Panc1 (cell line): Measurements from ENCODE around the gene PALM2AKAP2. TPM values are rescaled to one million over a fixed set of nuclear protein-coding genes. Genes with fewer than 3 reads are reported as not detected.

Experiments used
- ATAC-seq: fragments of 200-7000 bp; cut with Tn5 transposase; 2 replicates; pipeline ENCODE4 v1.9.1; 2020; ENCODE audit warnings: mild to moderate bottlenecking, moderate library complexity
- BruUV-seq: library from RNA; stranded (reverse); fragments of 400-500 nt; replicated peaks from 2 replicates; lab custom pipeline; 2021; lab: Mats Ljungman, UMichigan
- CTCF ChIA-PET: fragments of 300-600 bp; sonication (Branson Sonifier 250); formaldehyde crosslinking; loops from one replicate; lab custom pipeline; 2022; ENCODE audit warnings: antibody characterized with exemption; lab: Charles Lee
- POLR2A ChIA-PET: fragments of 300-600 bp; sonication (Branson Sonifier 250); formaldehyde crosslinking; loops from one replicate; lab custom pipeline; 2022; ENCODE audit warnings: antibody characterized with exemption; lab: Charles Lee
- DNase-seq: peaks from one replicate; pipeline ENCODE4 v3.0.0-alpha.2; 2010; ENCODE audit warnings: low read depth, low spot score
- H3K27ac ChIP-seq: 2 replicates; pipeline ENCODE4 v1.5.1; 2011; ENCODE audit warnings: mild to moderate bottlenecking, low read length, inconsistent platforms
- H3K27me3 ChIP-seq: fragments of 200-500 bp; sonication (Bioruptor generic); 2 replicates; pipeline ENCODE4 v1.6.0; 2014; ENCODE audit warnings: low read length, inconsistent platforms; ENCODE audit not compliant: control insufficient read depth, insufficient read depth
- H3K36me3 ChIP-seq: fragments of 200-500 bp; sonication (Bioruptor generic); 2 replicates; pipeline ENCODE4 v1.5.1; 2014; ENCODE audit warnings: inconsistent platforms, mild to moderate bottlenecking, low read length, moderate library complexity; ENCODE audit not compliant: control insufficient read depth, insufficient read depth
- H3K4me1 ChIP-seq: 2 replicates; pipeline ENCODE4 v1.5.1; 2011; ENCODE audit warnings: inconsistent platforms, mild to moderate bottlenecking, low read length, moderate library complexity; ENCODE audit not compliant: control insufficient read depth, insufficient read depth
- H3K4me3 ChIP-seq, 2 experiments: 2 replicates each; pipeline ENCODE4 v1.5.1; 2011 to 2012; ENCODE audit warnings: low read depth in 2 of 2, low read length in 2 of 2, mild to moderate bottlenecking in 2 of 2, inconsistent platforms in 1 of 2, moderate library complexity in 1 of 2
- H3K9me3 ChIP-seq: fragments of 200-500 bp; sonication (Bioruptor generic); 2 replicates; pipeline ENCODE4 v1.5.1; 2014; ENCODE audit warnings: low read depth, mild to moderate bottlenecking, inconsistent platforms, low read length, moderate library complexity; ENCODE audit not compliant: control insufficient read depth, insufficient read depth
- POLR2AphosphoS5 ChIP-seq: IDR thresholded peaks from 2 replicates; pipeline ENCODE4 v1.6.1; 2012; ENCODE audit warnings: mild to moderate bottlenecking, low read depth, low read length, moderate library complexity
- REST ChIP-seq, 2 experiments: IDR thresholded peaks; 2 replicates each; pipeline ENCODE4 v1.6.1; 2011 to 2012; ENCODE audit warnings: low read depth in 2 of 2, control low read depth in 1 of 2, low read length in 1 of 2, mild to moderate bottlenecking in 1 of 2, moderate library complexity in 1 of 2; ENCODE audit not compliant: insufficient read depth in 1 of 2
- SIN3A ChIP-seq: IDR thresholded peaks from 2 replicates; pipeline ENCODE4 v1.6.1; 2012; ENCODE audit warnings: low read depth, mild to moderate bottlenecking, low read length, moderate library complexity, borderline replicate concordance; ENCODE audit not compliant: insufficient read depth
- TCF7L2 ChIP-seq: IDR thresholded peaks from 2 replicates; pipeline ENCODE4 v1.6.1; 2011; ENCODE audit warnings: mild to moderate bottlenecking, low read depth, low read length, inconsistent platforms
- in situ Hi-C: cut with HindIII; loops from 2 replicates; pipeline ENCODE4 v1.10.0; 2016; ENCODE audit warnings: low sequenced_read_pairs, low pct_unique_long_range_greater_than_20kb
- intact Hi-C: fragments of 100-400 bp; cut with micrococcal nuclease; formaldehyde crosslinking; loops from one replicate; pipeline ENCODE4 v1.10.0; 2022; ENCODE audit not compliant: unreplicated experiment
- total RNA-seq: library from RNA; stranded (reverse); gene quantifications from one replicate; pipeline ENCODE4 v1.2.1, GENCODE V29; 2021; ENCODE audit not compliant: unreplicated experiment
- TF ChIP-seq, protein P1 (sequence below): fragments of 450-650 bp; IDR thresholded peaks from 2 replicates; pipeline ENCODE4 v1.5.1; 2017; ENCODE audit warnings: mild to moderate bottlenecking

PALM2AKAP2 gene
- total RNA-seq, 1 experiment from 2014 or later: 0.44 TPM

- H3K27ac ChIP-seq: no peak overlapping the region
- no peak overlapping the region for H3K4me3 ChIP-seq
- no peaks in the 10 kb centered on the region for H3K27me3 ChIP-seq
- in situ Hi-C loops: no loop called here
- no peaks in the 10 kb centered on the region for H3K9me3 ChIP-seq
- no peaks in the 10 kb centered on the region for H3K36me3 ChIP-seq
- no TSS peak for BruUV-seq
- ChIA-PET POLR2A (no interaction called here), CTCF (no interaction called here)
- no peaks in the 10 kb centered on the region for H3K4me1 ChIP-seq
- TF ChIP-seq SIN3A (no peak), POLR2AphosphoS5 (no peak), TCF7L2 (no peak), REST (IDR thresholded peaks at IDR 0.05; ENCODE audit: insufficient read depth in 1 of 2, low read depth in 2 of 2, low read length in 1 of 2) (no peak)
- TF ChIP-seq, protein P1, sequence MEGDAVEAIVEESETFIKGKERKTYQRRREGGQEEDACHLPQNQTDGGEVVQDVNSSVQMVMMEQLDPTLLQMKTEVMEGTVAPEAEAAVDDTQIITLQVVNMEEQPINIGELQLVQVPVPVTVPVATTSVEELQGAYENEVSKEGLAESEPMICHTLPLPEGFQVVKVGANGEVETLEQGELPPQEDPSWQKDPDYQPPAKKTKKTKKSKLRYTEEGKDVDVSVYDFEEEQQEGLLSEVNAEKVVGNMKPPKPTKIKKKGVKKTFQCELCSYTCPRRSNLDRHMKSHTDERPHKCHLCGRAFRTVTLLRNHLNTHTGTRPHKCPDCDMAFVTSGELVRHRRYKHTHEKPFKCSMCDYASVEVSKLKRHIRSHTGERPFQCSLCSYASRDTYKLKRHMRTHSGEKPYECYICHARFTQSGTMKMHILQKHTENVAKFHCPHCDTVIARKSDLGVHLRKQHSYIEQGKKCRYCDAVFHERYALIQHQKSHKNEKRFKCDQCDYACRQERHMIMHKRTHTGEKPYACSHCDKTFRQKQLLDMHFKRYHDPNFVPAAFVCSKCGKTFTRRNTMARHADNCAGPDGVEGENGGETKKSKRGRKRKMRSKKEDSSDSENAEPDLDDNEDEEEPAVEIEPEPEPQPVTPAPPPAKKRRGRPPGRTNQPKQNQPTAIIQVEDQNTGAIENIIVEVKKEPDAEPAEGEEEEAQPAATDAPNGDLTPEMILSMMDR: no peak
- ATAC-seq: no peak
- no peak for DNase-seq
- intact Hi-C loops: no loop called here
Measured at GRCh38 chr9:109813303-109813702, 33.3 kb downstream of the PALM2AKAP2 start.

GRCh38 chr9:109813829-109814228 is 33.8 kb downstream of the PALM2AKAP2 start:
- Histone ChIP-seq H3K36me3 (no peaks in the 10 kb centered on the region), H3K27ac (no peak overlapping the region), H3K4me3 (no peak overlapping the region), H3K9me3 (no peaks in the 10 kb centered on the region), H3K27me3 (no peaks in the 10 kb centered on the region), H3K4me1 (no peaks in the 10 kb centered on the region)
- BruUV-seq: no TSS peak
- TF ChIP-seq SIN3A: no peak
- no peak for TF ChIP-seq REST (IDR thresholded peaks at IDR 0.05; ENCODE audit: insufficient read depth in 1 of 2, low read depth in 2 of 2, low read length in 1 of 2)
- TF ChIP-seq, protein P1: no peak
- TF ChIP-seq TCF7L2: no peak
- no peak for TF ChIP-seq POLR2AphosphoS5
- intact Hi-C loops (no loop called here), in situ Hi-C loops (no loop called here)
- POLR2A ChIA-PET: no interaction called here
- ATAC-seq (no peak), DNase-seq (no peak)
- CTCF ChIA-PET: no interaction called here
